Left renal pelvis (tissue), 4 donors: ENCODE results near the gene CORO2B. TPM values are rescaled to one million over a fixed set of nuclear protein-coding genes. Genes with fewer than 3 reads are reported as not detected.
A peak's percentile ranks its signal among the peaks of the same experiment; 100 is the strongest.

ENCODE experiments used
- DNase-seq, 4 donors: peaks; one replicate each; pipeline ENCODE4 v3.0.0-alpha.2; 2013; ENCODE audit warnings: low read depth in 4 of 4, low spot score in 3 of 4
- polyA plus RNA-seq, 4 donors: library from polyadenylated mRNA; unstranded; fragments of 120-200 nt; gene quantifications; one replicate each; pipeline ENCODE4 v1.2.1, GENCODE V29; 2013; ENCODE audit not compliant: insufficient read length in 4 of 4

The CORO2B gene
- polyA plus RNA-seq, 4 donors, result 5.5 to 25.1 (median 22.6) TPM

DNA sequence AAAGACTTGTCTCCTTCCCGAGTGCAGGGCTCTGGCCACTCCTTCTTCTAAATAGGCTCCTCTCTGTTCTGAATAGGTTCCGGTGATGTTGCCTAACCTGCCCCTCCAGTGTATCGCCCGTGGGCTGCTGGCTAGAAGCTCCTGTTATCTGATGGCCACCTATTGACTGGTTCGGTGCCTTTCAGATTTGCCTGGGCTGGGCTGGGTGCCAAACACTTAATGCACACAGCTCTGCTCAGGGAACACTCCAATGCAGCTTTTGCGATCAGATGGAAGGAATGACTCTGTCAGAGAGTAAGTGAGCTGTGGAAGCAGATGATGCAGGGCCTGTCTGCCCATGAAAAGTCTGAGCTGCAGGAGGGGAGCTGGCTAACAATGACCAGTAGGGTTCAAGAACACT lies 112.9 kb downstream of the CORO2B start:
- no peak for DNase-seq

DNA sequence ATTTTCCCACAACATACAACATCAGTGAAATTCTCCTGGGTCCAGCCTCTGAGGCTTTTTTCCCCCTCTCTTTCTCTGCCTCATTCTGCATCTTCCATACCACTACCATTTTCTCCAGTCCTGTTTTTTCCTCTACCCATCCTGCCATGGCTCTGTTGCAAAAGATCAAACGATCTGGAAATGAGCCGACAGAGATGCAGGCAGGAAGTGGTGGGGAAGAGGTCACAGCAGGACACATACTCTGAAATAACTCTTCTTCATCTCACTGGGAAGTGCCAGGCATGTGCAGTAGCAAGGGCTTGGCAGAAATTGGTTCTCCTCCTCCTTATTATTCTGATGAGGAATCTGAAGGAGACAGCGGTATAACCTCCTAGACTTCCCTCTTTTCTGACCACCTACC lies 114.3 kb downstream of the CORO2B start:
- no peak for DNase-seq

DNA sequence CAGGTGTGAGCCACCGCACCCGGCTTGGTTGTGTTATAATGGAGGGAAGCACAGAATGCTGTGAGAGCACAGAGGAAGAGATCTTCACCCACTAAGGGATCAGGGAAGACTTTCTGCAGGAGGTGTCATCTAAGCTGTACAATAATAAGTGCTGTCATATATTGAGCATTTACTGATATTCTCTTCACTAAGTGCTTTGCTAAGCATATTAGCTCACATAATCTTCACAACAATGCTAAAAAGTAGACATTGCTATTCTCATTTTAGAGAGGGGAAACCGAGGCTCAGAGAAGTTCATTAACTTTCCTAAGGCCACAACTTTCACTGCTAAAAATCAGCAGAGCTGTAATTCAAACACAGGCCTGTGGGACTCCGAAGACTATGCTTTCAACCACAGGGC lies 115.3 kb downstream of the CORO2B start:
- no peak for DNase-seq

DNA sequence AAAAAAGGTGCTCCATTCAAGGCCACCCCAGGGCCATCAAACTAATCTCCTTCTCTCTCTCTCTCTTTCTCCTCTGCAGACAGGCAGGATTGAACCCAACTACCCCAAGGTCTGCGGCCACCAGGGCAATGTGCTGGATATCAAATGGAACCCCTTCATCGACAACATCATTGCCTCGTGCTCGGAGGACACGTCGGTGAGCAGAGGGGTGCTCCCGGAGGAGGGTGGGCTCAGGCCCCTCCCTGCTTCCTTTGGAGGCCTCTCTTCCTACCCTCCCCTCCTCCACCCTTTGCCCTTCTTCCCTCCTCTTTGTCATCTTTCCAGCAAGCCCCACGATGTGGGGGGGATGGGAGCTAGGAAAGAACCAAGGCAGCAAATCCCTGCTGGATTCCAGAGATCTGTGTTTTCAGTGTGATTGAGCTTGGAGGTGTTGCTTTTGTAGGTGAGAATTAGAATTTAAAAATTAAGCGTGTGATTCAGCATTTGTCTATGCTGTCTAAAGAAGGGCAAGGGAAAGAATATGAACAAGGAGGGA lies 116.3 kb downstream of the CORO2B start:
- no peak for DNase-seq

DNA sequence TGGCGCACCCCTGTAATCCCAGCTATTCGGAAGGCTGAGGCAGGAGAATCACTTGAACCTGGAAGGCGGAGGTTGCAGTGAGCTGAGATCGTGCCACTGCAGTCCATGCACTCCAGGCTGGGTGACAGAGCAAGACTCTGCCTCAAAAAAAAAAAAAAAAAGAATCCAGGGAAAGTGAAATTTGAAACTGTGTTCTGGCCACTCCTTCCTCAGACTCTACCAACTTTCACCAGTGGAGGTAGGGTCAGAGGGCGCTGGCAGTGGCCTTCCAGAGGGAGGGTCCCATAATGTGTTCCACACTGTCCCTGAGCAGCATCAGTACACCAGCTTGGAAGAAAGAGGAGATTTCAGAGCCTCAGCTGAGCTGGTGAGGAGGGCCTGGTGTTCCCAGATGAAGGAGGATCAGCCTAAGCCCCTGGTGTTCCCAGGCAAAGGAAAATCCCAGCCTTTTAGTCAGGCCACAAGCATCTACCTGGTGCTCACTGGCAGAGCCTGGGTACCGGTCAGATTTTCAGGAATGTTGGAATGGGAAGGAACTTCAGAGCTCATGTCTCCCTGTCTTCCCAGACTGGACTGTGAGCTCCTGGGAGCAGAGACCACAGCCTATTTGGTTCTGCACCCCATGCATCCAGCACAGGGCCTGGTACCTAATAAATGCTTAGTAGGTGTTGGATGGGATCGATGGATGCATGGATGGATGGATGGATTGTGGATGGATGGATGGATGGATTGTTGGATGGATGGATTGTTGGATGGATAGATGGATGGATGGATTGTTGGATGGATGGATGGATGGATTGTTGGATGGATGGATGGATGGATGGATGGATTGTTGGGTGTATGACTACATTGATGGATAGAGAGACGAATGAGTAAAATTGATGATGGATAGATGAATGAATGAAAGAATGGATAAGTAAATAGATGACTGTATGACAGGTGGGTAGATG lies 117.9 kb downstream of the CORO2B start:
- DNase-seq, result no peak

DNA sequence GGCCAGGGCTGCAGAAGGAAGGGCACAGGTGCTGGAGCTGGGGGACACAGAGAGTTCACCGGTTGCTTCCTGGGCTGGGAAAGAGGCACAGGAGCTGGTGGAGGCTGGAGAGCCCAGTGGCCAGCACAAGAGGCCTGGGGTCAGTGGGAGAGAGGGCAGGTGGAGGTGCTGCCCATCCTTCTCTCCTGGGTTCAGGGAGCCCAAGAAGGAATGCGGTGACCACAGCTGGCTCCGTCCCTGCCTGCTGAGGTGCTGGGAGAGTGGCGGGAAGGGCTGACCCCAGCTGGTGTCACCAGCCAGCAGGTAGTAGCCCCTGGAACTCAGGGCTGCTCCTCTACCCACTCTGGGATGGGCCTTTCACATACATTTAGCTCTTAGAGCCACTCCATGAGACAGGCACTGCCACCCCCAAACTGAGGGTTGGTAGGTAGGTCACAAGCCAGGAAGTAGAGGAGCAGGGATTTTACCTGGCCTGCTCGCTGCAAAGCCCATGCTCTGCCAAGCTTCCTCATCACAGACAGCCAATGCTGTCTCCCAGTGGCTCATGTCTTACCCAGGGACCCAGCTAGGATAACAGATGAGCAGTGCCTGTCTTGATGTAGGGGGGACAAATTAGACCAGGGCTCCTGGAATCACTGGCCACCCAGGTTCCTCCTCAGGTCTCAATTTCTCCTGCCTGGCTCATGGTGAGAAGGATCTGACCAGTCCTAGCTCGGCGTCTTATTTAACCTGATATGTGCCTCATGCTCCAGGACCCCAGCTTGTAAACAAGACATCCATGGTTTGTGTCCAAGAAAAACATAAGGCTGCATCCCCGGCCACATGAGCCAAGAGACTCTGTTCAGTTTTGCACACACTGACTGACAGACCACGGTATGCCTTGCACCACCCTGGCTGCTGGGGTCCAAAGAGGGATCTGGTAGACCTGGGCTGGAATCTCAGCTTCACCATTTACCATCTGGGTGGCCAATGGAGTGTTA lies 119.2 kb downstream of the CORO2B start:
- DNase-seq, result no peak

DNA sequence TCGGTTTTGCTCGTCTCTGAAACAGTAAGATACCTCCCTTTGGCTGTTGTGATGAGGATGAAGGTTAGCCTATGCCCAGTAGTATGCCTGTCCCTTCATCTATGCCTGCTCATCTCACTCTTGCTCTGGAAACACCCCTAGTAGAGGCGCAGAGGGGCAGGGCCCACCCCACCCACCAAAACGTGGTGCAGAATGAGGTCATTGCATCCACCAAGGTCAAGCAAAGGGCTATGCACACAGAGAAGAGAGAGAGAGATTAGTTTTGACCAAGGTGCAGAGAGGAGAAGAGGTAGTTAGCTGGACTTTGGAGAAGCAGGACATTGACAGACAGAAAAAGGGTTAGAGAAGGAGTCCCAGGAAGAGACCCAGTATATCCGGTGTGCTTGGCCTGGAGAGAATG lies 119.9 kb downstream of the CORO2B start:
- DNase-seq, result no peak

DNA sequence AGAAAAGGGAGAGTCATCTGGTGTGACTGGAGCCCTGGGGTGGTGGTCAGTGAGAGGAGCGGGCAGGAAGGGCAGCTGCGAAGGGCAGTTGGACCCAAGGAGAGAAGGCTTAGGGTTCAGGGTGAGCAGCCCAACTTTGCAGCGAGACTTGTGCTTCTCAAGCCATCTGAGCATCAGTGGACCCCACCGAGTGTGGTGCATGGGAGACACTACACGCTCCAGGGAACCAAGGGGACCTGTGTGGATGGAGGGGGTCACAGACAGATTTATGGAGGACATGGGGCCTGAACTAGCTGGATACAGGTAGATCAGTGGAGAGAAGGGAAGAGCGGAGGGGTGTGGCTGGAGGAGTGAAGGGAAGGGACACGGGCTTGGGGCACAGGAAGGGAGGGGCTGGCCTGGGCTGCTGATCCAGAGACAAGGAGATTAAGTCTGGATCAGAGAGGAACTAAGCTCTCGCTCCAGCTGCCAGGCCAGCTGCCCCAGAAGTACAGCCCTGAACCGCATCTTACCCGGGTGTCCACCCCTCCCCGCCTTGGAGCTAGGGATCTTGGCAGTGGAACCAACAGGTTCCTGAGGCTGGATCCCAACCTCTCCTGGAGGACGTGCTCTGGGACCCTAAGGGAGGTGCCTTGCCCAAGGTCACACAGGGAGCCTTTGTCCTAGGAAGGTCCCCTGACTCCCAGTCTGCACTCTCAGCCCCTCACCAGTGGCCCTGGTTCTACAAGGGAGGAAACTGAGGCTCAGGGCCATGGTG lies 120.5 kb downstream of the CORO2B start:
- DNase-seq, result no peak

DNA sequence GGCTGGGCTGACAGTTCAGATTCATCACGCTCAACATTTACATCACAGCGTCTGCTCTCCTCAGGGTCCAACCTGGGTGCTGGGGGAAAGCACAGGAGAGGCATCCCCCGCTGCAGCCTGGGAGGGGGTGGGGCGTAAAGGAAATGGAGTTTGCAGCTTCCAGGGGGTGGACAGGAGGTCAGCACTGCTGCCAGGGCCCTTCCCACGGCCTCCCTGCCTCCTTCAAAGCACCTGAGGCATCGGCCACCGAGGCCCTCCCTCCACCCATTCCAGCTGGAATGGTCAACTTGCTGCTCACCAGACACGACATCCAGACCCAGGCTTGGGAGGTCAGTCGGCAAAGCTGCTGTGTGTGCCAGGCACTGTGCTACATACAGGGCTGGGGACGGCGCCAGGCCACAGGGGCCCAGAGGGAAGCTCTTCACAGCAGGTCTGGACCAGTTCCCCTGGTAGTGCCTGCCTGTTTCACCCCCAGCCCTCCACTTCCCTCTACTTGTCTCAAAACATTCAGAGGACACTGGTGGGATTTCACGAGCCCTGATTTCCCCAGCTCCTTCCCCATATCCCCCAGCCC lies 121.2 kb downstream of the CORO2B start:
- DNase-seq, result no peak

DNA sequence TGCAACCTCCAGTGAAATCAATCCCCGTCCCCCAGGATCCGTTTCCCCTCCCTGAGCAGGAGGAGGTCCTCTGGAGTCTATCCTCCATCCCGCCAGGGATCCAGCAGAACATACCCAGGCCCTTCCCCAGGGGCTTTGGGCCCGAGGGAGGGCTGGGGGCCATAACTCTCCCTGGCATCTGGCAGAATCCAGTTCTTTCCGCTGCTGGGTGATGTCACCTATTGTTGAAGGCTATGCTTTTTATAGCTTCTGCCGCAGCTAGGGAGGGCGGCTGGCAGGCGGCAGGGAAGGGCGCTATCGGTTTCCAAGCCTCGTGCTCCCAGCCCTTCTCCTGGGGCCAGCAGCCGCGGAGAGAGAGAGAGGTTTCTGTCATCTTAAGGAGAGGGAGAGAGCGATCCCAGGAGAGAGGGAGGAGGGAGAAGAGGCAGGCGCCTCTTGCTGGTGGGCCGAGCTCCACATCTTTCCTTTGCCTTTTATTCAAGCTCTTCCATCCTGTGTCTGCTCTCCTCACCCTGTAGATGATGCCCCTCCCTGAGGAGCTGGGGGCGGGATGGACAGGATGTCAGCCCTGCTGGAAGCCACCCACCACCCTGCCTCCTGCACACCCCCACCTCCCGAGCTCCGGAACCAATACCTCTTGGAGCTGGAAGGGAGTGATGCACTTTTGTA lies 121.8 kb downstream of the CORO2B start:
- DNase-seq, result peak; percentile 52 to 77 (median 58)

DNA sequence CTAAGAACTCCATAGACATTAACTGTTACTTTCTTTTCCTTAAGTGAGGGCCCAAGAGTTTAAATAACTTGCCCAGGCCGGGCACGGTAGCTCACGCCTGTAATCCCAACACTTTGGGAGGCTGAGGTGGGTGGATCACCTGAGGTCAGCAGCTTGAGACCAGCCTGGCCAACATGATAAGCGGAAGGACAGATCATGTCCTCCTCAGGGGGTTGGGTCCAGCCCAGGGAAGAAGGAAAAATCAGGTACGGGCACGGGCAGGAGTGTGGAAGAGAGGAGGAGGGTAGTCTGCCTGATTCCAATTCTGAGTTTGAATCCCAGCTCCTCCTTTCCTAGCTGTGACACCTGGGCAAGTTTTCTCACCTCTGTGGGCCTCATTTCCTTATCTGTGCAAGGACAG lies 123.1 kb downstream of the CORO2B start:
- no peak for DNase-seq

DNA sequence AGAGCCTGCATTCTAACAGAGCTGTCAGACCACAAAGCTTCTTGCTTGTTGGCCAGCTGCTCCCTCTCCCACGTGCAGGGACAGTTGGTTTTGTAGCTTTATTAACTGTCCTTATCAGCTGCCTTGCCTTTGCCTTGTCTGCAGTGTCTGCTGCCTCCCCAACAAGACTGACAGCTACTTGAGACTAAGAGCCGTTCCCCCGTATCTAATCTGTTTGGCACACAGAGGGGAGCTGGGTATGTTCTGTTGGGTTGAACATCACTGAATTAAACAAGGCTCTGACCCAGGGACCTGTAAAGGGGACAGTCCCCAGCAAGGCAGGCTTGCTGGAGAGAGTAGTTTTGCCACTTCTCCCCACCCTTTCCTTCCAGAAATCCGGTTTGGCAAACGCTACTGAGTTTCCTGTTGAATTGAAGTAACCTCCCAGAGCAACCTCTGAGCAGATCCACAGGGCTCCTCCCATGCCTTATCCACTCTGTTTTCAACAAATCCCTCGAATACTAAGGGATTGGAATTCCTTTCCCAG lies 125.8 kb downstream of the CORO2B start:
- DNase-seq, result no peak

DNA sequence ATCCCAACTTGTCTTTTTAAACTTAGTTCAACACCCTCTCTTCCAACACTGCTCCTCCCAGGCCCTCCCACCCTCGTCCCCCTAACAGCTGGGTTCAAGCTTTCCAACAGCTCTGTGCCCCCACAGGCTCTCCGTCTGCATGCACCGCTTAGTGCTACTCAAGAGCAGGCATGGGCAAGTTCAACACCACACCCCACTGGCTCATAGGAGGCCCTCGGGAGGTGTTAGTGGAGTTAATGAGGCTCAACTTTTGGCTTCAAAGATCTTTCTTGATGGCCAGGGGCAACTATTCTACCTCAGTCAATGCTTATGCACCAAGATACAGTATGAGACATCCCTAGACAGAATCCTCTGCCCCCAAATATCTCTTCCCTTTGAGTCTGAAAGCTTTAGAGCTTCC lies 127.5 kb downstream of the CORO2B start:
- DNase-seq, result no peak

DNA sequence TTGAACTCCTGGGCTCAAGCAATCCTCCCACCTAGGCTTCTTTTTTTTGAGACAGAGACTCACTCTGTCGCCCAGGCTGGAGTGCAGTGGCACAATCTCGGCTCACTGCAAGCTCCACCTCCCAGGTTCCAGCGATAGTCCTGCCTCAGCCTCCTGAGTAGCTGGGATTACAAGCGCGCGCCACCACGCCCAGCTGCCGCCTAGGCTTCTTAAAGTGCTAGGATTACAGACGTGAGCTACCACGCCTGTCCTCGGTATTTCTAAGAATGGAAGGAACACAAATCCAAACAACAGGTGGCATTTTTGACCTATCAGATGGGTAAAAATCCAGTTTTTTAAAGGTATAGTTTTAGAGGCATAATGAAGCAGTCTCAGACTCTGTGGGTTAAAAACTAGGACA lies 128.1 kb downstream of the CORO2B start:
- no peak for DNase-seq

DNA sequence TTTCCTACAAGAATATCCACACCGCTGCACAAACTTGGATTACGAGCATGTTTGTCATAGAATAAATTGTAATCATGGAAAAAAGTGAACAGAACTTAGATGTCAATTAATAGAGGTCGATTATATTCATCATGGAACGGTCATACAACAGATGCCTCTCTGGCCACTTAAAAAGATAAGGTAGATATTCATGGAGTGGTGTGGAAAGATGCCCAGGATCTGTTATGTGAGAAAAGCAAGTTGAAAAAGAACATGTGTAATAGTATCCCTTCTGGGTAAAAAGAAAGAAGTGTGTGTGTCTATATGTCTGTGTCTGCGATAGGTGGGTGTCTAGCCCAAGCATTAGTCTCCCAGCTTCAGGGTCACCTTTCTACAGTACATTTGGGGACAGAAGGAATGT lies 128.6 kb downstream of the CORO2B start:
- DNase-seq, result no peak

DNA sequence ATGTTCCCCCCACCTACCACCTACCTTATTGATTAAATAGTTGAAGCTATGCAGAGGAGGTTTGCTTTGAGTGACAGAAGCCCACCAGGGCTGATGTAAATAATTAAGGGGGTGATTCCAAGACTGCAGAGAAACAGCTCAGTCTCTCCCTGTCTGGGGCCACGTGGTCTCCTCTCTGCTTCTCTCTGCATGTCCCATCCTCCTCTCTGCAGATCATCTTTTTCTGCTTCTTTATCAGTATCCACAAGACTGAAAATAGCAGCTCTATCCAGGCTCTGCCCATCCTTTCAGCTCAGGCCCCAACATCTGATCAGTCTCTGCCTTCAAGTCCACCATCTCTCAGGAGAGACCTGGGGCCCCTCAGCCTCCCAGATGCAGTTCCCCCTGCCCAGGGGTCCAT lies 131.1 kb downstream of the CORO2B start:
- DNase-seq, result no peak

DNA sequence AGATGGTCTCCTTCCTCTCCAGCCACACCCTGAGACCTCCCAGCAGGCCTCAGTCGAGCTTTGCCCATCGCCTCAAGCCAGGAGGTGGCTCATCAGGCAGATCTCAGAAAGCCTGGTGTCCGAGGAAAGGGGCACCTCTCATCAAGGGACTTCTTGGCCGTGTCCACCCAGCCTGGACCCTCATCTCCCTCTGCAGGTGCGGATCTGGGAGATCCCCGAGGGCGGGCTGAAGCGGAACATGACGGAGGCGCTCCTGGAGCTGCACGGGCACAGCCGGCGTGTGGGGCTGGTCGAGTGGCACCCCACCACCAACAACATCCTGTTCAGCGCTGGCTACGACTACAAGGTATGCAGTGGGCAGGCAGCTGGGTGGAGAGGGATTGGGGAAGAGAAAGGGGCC lies 131.7 kb downstream of the CORO2B start:
- no peak for DNase-seq

DNA sequence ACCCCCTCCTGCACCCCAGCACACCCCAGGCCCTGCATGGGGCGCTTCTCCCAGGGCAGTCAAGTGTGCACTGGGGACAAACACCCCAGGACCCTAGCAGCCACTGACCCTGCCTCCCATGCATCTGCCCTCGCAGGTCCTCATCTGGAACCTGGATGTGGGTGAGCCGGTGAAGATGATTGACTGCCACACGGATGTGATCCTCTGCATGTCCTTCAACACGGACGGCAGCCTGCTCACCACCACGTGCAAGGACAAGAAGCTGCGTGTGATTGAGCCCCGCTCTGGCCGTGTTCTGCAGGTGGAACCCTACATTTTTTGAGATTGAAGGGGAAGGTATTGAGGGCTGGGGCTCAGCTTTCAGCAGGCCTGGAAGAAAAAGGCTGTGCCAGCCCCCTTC lies 132.6 kb downstream of the CORO2B start:
- no peak for DNase-seq

DNA sequence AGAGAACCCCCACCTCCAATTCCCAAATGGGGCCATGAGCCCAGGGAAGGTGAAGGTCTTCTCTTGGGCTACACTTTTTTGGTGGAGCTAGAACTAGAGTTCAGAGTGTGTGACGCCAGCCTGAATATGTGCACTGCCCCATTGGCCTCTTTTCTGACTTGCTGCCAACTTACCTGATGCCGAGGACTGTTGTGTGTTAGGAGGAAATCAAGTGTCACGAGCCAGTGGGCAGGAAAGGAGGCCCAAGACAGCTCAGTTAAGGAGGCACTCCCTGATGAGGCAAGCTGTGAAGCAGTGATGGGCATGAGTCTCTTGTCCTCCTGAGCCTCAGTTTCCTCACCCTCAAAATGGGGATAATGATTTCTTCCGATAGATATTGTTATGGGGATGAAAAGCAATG lies 134.1 kb downstream of the CORO2B start:
- DNase-seq, result no peak
